Putamen (tissue), 1 donor: ENCODE results near the gene SFXN4.
"Not testable (repeated sequence)": the region's sequence is repeated elsewhere in the genome, so short reads cannot be mapped to it uniquely, and the experiment has no call there.

Experiments used
- DNase-seq: peaks from one replicate; pipeline ENCODE4 v3.0.0-alpha.2; 2016; ENCODE audit warnings: low spot score

Gene SFXN4

DNA sequence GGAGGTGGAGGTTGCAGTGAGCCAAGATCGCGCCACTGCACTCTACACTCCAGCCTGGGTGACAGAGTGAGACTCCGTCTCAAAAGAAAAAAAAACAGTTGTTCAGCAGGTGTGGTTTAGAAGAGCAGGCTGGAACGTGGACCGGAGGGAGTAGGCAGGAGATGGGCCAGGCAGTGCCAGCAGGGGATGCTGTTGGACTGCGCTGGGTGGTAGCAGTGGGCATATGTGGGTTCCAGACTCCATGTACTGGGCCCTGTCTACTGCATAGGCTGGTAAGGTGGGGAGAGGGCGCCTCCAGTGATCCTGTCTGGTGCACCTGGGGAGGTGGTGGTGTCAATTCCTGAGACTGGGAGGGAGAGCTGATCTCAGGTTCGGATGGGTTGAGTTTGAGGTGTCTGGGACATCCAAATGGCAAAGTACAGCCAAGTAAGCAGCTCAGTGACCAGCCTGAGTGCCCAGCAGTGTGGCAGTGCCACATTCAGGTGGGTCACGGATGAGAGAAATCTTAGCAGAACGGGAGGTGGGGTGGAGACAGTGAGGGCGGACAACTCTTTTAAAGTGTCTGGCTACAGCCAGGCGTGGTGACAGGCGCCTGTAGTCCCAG, 25.9 kb downstream of the SFXN4 start:
- no peak for DNase-seq

DNA sequence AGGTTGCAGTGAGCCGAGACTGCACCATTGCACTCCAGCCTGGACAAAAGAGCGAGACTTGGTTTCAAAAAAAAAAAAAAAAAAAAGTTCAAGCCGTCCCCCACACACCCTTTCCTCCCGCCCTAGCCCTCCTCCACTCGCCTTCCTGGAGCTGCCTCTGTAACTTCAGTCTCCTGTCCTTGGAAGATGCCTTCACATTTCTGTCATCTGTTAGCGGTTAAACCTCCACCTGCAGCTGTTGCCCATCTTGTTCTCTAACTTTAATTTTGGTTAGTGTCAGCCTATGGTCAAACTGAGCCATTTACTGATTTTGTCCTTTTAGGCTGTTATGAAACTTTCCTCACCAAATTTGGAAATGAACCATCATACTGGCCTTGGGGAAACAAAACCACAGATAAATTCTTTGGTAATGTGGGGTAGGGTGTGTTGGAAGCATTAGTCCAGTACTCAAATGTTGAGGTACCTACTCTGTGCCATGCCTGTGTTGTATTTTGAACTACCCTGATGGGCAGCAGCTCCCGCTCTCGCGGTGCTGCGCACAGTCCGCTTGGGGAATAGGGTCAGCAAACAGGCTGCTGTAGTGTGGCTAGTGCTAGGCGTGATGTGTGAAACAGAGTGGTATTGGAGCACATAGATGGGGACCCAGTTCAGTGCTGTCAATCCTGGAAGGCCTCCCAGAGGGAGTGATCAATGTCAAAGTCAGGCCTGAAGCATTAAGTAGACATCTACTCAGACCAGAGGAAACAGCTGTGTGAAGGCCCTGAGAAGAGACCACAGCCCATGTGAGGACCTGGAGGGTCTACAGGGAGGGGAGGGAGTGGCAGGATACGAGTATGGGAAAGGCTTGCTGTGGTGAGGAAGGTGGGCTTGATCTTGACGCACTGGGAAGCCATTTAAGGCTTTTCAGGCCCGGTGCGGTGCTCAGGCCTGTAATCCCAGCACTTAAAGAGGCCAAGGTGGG, 26.9 kb downstream of the SFXN4 start:
- no peak for DNase-seq

DNA sequence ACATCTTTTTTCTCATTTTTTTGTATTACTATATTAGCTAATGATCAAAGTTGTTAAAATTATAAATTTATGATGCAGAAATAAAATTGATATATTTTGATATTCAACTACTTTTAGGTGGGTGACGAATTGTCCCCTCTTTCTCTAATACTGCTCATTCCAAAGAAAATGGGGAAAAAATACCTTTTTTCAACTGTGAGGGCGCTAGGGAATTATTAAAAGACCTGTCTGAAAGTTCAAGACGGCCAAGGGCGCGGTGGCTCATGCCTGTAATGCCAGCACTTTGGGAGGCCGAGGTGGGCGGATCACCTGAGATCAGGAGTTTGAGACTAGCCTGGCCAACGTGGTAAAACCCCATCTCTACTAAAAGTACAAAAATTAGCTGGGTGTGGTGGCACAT, 27.6 kb downstream of the SFXN4 start:
- DNase-seq = not testable (repeated sequence)

DNA sequence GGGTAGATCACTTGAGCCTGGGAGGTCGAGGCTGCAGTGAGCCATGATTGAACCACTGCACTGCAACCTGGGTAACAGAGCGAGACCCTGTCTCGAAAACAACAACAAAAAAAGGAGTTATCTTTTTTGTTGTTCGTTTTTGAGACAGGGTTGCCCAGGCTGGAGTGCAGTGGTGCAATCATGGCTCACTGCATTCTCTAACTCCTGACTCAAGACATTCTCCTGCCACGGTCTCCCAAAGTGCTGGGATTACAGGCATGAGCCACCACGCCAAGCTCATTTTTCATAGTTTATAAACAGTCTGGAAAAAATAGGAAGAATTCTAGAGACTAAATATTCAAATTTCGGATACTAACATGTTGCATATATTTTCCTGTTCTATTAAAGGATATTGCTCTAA, 29.4 kb downstream of the SFXN4 start:
- DNase-seq = no peak

DNA sequence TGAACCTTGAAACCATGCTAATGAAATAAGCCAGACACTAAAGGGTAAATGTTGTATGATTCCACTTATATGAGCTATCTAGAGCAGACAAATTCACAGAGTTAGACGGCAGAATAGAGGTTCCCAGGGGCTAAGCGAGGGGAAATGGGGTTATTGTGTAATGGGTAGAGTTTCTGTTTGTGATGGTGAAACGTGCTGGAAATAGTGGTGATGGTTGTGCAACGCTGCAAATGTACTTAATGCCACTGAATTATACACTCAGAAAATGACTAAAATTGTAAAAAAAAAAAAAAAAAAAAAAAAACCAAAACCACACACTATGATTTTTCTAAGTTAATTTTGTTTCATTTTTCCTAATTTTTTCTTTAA, 30.0 kb downstream of the SFXN4 start:
- no peak for DNase-seq

DNA sequence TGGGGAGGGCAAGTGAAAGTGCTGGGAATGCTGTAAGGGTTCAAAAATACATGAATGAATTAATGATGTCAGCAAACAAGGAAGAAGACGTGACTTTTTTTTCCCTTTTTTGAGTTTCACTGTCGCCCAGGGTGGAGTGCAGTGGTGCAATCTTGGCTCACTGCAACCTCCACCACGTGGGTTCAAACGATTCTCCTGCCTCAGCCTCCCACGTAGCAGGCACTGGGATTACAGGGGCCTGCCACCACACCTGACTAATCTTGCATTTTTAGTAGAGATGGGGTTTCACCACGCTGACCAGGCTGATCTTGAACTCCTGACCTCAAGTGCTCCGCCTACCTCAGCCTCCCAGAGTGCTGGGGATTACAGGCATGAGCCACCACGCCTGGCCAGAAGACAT, 31.6 kb downstream of the SFXN4 start:
- no peak for DNase-seq

DNA sequence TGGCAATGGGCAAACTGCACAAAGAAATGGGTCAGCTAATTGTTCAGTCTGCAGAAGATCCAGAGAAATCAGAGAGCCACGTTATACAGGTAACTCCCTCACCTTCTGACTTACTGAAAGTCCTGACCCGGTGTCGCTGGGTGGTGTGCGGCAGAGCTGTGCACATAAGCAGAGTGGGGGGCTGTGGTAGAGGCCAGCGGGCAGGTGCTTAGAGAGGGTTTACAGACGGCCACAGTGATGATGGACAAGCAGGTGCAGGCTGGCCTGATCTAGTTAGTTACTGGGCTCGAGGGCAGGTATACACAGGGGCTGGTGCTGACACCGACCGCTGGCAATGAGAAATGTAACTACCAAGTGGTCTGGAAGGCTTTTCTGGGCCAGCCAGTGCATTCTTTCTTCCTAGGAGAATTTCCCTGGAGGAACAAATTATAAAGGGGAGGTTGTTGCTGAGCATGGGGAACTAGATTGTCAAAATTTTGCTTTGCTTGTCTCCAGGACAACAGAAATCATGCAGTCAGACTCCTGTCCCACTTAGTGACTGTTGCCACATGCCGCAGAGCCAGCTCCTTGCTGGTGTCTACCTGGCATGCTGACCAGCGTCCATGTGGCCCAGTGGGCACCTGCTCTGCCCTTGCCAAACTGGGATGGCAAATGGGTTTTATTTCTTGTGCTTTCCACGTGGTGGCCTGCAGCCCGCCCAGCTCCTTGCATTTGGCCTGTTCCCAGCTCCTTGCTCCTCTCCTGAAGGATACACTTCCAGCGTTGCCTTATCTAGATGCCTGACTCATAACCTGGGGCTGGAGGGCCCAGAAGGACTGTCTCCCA, 32.8 kb downstream of the SFXN4 start:
- no peak for DNase-seq

DNA sequence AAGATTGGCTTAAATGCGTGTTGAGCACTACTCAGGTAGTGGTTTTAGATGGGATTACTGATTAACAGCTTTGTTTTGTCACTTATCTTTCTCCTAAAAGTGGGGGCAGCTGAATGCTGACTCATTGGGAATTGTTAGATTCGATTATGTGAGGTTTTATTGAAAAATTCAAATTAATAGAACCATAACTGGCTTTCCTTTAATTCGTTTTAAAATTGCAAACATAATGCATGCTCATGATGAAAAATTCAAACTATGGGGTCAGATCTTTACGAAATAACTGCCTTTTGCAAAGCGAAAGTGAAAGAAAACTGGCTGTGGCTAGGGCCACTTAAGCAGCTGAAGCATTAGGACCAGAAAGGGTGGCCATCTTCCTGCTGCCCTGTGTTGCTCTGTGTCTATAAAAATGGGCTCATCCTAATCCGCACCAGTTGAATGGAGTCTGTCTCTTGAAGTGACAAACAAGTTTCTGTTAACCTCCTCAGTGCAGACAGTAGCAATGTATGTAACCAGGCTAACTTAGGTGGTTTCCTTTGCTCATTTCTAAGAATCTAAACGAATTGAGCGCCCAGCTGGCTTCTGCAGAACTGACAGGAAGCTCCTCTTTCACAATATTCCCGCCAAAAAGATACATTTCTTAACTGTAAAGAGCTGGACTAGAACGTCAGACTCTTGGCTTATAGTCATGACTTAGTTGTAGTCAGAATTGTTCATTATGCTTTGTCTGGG, 33.8 kb downstream of the SFXN4 start:
- peak; percentile 45 for DNase-seq

DNA sequence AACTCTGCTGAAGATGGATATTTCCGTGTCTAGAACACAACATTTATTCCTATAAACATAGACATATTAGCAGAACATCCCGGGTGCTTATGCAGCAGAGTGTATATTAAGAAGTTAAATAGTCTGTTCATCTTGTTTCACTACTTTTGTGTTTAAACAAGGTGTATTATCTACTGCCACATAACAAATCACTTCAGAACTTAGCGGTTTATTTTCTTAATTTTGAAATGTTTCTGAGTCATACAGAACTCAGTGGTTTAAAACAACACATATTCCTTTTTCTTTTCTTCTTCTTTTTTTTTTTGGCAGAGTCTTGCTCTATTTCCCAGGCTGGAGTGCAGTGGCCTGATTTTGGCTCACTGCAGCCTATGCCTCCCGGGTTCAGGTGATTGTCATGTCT, 35.8 kb downstream of the SFXN4 start:
- no peak for DNase-seq

DNA sequence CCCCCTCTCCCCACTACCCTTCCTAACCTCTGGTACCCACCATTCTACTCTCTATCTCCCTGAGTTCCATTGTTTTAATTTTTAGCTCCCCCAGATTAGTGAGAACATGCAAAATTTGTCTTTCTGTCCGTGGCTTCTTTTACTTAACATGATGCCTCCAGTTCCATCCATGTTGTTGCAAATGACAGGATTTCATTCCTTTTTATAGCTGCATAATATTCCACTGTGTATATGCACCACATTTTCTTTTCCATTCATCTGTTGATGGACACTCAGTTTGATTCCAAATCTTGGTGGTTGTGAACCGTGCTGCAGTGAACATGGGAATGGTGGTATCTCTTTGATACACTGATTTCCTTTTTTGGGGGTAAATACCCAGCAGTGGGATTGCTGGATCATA, 39.6 kb downstream of the SFXN4 start:
- no peak for DNase-seq

DNA sequence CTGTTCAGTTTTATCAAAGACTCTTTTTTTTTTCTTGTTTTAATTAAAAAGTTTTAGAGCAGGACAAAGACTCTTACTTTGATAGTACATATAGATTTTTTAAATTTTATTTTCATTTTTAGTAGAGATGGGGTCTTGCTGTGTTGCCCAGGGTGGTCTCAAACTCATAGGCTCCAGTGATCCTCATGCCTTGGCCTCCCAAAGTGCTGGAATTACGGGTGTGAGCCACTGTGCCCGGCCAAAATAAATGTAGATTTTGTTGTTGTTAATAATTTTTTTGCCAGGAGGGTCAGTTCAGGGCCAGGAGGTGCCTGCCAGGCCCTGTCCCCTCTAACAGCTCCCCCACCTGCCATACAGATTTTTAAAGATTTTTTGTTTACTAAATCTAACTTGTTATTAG, 44.6 kb downstream of the SFXN4 start:
- DNase-seq = no peak

DNA sequence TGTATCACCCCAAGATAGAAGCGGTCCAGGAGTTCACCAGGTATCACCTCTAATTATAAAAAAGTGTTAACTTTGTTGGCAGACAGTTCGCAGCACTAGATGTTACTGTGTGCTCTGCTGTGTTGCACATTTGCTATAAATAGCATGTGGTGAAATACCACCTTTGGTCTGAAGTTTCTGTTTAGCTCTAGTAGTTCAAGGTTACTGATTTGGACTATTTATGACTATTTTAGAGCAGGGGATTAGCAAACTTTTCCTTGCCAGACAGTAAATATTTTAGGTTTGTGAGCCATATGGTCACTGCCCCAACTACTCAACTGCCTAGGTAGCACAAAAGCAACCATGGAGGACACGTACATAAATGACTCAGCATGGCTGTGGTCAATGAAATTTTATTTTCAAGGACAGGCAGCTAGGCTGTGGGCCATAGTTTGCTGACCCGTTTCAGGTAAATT, 45.1 kb downstream of the SFXN4 start:
- no peak for DNase-seq

DNA sequence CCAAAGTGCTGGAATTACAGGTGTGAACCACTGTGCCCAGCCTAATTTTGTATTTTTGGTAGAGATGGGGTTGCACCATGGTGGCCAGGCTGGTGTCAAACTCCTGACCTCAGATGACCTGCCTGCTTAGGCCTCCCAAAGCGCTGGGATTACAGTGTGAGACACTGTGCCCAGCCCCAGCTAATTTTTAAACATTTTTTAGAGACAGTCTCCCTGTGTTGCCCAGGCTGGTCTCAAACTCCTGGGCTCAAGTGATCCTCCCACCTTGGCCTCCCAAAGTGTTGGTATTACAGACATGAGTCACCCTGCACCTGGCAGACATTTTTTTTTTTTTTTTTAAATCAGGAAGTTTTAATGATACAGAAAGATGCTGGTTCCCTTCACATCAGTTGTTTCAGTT, 46.1 kb downstream of the SFXN4 start:
- no peak for DNase-seq

DNA sequence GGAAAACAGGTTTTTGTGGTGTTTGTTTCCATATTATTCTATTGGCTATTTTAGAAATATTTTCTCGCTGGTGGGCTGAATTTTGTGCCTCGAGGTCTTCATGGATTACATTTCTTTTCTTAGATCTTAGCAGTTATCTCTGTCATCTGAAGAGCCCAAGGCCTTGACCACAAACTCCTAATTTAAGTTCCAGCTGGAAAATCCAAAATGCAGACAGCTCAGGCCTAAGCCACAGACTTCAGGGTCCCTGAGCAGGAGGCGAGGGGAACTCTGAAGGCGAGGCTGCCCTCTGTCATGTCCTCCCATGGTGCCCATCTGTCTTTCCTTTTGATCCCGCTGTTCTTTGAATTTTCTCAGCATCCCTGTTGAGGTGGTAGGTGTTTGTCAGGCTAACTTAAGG, 47.3 kb downstream of the SFXN4 start:
- no peak for DNase-seq

DNA sequence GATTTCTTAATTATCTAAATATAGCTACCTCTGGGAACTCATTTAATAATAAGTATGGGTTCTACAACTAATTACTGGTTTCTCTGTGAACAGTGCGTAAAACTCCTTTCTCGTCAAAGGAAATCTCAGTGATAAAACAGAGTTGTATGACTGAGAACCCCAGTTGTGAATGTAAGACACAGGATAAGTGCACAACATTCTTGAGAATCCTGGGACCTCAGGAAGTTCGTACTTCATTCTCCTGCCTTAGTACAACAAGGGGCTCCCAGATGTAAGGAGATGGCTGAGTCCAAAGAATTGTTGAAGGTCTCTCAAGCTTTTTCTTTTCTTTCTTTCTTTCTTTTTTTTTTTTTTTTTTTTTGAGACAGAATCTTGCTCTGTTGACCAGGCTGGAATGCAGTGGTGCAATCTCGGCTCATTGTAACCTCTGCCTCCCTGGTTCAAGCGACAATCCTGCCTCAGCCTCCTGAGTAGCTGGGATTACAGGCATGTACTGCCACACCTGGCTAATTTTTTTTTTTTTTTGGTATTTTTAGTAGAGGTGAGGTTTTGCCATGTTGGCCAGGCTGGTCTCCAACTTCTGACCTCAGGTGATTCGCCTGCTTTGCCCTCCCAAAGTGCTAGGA, 49.1 kb downstream of the SFXN4 start:
- DNase-seq = no peak

DNA sequence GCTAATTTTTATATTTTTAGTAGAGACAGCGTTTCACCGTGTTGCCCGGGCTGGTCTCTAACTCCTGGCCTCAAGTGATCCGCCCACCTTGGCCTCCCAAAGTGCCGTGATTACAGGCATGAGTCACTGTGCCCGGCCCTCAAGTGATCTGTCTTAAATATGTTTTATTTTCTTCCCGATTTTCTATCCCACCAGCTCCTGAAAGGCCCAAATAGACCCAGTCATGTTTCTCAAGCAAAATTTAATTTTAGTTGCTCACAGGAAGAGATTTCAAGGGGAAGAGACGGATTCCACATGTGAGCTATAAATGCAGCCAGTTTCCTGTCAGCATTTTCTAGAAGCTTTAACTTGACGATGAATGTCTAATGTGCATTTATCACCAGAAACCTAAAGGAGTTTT, 49.6 kb downstream of the SFXN4 start:
- no peak for DNase-seq

DNA sequence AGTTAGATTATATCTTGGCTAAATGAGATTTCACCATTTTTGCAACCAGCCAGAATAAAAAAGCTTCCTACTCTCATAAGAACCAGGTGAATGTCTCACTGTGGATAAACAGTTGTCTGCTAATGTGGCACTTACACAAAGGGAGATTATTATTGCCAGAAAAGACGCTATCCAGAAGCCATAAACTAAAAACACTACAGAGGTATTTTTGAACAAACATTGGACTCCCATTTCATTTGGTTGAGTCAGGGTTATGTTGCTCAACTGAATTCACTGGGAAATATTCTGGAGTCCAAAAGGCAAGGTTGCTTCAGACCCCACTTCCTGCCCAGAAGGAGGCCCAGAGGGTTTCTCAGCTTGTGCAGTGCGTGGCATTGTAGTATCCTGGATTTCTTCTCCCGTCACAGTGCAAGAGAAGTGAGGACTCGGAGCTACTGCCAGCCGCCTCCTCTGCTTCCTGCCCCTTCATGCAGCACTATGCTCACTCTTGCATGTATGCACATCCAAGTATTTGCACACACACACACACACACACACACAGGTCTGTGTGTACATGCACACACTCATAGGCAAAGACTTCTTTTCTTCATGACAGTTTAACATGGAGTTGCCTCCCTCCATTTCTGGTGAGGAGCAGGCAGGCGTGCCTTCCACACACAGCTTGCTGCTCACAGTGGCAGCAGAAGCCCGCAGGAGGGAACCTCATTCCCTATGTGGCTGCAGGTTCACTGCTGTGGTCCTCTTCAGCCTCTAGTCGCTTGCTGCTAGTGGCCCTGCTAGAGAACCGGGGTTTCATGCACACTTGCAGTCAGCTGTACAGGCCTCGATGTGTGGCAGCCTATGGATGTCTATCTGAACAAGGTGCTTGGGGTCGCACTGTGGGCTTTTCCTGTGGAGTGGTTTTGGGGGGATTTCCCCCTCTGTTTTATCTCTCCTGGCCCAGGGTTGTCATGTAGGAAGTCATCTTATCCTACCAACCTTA, 51.5 kb downstream of the SFXN4 start:
- DNase-seq = no peak

DNA sequence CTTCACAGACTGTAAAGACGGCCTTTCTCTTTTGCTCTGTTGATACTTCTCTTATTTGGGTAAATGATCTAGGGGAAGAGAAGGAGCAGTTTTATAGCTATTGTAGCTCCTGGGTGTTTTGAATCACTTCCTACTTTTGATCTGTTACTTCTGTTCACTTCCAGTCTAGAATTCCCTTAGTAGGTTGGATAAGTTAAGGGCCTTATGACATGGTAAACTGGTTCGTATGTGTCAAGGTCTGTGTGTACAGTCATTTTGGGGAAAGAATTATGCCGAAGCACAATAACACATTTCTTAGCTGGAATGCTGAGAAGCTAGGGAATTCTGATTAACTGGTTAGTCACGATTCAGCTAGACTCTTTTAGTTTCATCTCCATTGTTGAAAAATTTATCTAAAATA, 53.5 kb downstream of the SFXN4 start:
- DNase-seq = no peak

DNA sequence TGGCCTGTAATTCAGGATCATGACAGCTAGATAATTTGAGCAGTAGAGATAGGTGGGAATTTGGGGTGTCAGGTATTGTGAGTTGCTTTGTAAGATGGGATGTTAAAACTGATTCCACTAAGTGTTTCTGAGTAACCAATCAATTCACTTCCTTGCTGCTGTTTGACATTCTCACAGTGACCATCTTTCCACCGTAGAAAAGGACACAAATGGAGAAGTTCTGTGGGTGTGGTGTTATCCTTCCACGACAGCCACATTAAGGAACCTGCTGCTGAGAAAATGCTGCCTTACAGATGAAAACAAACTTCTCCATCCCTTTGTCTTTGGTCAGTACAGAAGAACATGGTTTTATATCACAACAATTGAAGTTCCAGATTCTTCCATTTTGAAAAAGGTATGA, 57.7 kb downstream of the SFXN4 start:
- not testable (repeated sequence) for DNase-seq

DNA sequence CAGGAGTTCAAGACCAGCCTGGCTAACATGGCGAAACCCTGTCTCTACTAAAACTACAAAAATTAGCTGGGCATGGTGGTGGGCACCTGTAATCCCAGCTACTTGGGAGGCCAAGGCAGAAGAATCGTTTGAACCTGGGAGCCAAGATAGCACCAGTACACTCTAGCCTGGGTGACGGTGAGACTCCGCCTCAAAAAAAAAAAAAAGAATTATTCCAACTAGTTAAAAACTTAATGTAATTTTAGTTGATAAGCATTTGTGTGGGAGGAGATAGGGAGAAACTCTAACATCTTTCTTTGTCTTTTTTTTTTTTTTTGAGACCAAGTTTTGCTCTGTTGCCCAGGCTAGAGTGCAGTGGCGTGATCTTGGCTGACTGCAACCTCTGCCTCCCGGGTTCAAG, 58.4 kb downstream of the SFXN4 start:
- DNase-seq = not testable (repeated sequence)
